ENCODE results near the gene CEP126. TPM values are rescaled to one million over a fixed set of nuclear protein-coding genes. Genes with fewer than 3 reads are reported as not detected.
A peak's percentile ranks its signal among the peaks of the same experiment; 100 is the strongest.

CEP126 gene
- total and polyA plus RNA-seq, 2 of the 13 experiments (the other 11 are each of a cell fraction or from before 2014, with no cell fraction given): 1.4 to 1.7 TPM

- TF ChIP-seq ZNF891 (CRISPR knock-in tag; IDR thresholded peaks at IDR 0.05) (0 out of 2 replicates have a peak, but pooled peaks have one; percentile 22), CEBPB (IDR thresholded peaks at IDR 0.05; ENCODE audit: borderline replicate concordance, low read depth, low read length) (peak; percentile 82), SOX5 (CRISPR knock-in tag; IDR thresholded peaks at IDR 0.05; ENCODE audit: borderline replicate concordance) (peak; percentile 94), HDAC2 (CRISPR knock-in tag; IDR thresholded peaks at IDR 0.05) (peak; percentile 94), FOXO1 (CRISPR knock-in tag; IDR thresholded peaks at IDR 0.05) (peak; percentile 89), GFI1 (CRISPR knock-in tag; IDR thresholded peaks at IDR 0.05; ENCODE audit: borderline replicate concordance) (peak; percentile 85), ZNF280D (CRISPR knock-in tag; IDR thresholded peaks at IDR 0.05) (peak; percentile 99), ZSCAN5A (CRISPR knock-in tag; IDR thresholded peaks at IDR 0.05; ENCODE audit: borderline replicate concordance) (peak; percentile 75; the same call in 1 of the 2 replicates), HHEX (CRISPR knock-in tag; IDR thresholded peaks at IDR 0.05) (peak; percentile 67), NCOA2 (CRISPR knock-in tag; IDR thresholded peaks at IDR 0.05) (peak; percentile 97), RXRA (CRISPR knock-in tag; IDR thresholded peaks at IDR 0.05) (peak; percentile 28; the same call in 1 of the 2 replicates), NFKBIZ (CRISPR knock-in tag; IDR thresholded peaks at IDR 0.05) (peak; percentile 75; the same call in 1 of the 2 replicates), THAP11 (CRISPR knock-in tag; IDR thresholded peaks at IDR 0.05) (peak; percentile 74)
- TF ChIP-seq, protein P1, sequence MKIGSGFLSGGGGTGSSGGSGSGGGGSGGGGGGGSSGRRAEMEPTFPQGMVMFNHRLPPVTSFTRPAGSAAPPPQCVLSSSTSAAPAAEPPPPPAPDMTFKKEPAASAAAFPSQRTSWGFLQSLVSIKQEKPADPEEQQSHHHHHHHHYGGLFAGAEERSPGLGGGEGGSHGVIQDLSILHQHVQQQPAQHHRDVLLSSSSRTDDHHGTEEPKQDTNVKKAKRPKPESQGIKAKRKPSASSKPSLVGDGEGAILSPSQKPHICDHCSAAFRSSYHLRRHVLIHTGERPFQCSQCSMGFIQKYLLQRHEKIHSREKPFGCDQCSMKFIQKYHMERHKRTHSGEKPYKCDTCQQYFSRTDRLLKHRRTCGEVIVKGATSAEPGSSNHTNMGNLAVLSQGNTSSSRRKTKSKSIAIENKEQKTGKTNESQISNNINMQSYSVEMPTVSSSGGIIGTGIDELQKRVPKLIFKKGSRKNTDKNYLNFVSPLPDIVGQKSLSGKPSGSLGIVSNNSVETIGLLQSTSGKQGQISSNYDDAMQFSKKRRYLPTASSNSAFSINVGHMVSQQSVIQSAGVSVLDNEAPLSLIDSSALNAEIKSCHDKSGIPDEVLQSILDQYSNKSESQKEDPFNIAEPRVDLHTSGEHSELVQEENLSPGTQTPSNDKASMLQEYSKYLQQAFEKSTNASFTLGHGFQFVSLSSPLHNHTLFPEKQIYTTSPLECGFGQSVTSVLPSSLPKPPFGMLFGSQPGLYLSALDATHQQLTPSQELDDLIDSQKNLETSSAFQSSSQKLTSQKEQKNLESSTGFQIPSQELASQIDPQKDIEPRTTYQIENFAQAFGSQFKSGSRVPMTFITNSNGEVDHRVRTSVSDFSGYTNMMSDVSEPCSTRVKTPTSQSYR (CRISPR knock-in tag; IDR thresholded peaks at IDR 0.05; ENCODE audit: borderline replicate concordance): peak; percentile 28; the same call in 1 of the 2 replicates
- TF ChIP-seq, protein P2, sequence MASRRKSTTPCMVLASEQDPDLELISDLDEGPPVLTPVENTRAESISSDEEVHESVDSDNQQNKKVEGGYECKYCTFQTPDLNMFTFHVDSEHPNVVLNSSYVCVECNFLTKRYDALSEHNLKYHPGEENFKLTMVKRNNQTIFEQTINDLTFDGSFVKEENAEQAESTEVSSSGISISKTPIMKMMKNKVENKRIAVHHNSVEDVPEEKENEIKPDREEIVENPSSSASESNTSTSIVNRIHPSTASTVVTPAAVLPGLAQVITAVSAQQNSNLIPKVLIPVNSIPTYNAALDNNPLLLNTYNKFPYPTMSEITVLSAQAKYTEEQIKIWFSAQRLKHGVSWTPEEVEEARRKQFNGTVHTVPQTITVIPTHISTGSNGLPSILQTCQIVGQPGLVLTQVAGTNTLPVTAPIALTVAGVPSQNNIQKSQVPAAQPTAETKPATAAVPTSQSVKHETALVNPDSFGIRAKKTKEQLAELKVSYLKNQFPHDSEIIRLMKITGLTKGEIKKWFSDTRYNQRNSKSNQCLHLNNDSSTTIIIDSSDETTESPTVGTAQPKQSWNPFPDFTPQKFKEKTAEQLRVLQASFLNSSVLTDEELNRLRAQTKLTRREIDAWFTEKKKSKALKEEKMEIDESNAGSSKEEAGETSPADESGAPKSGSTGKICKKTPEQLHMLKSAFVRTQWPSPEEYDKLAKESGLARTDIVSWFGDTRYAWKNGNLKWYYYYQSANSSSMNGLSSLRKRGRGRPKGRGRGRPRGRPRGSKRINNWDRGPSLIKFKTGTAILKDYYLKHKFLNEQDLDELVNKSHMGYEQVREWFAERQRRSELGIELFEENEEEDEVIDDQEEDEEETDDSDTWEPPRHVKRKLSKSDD (CRISPR knock-in tag; IDR thresholded peaks at IDR 0.05; ENCODE audit: low read depth): peak; percentile 22; the same call in 1 of the 2 replicates
- TF ChIP-seq, protein P3, sequence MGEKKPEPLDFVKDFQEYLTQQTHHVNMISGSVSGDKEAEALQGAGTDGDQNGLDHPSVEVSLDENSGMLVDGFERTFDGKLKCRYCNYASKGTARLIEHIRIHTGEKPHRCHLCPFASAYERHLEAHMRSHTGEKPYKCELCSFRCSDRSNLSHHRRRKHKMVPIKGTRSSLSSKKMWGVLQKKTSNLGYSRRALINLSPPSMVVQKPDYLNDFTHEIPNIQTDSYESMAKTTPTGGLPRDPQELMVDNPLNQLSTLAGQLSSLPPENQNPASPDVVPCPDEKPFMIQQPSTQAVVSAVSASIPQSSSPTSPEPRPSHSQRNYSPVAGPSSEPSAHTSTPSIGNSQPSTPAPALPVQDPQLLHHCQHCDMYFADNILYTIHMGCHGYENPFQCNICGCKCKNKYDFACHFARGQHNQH (CRISPR knock-in tag; IDR thresholded peaks at IDR 0.05): peak; percentile 69; the same call in 1 of the 2 replicates
- TF ChIP-seq, protein P4, sequence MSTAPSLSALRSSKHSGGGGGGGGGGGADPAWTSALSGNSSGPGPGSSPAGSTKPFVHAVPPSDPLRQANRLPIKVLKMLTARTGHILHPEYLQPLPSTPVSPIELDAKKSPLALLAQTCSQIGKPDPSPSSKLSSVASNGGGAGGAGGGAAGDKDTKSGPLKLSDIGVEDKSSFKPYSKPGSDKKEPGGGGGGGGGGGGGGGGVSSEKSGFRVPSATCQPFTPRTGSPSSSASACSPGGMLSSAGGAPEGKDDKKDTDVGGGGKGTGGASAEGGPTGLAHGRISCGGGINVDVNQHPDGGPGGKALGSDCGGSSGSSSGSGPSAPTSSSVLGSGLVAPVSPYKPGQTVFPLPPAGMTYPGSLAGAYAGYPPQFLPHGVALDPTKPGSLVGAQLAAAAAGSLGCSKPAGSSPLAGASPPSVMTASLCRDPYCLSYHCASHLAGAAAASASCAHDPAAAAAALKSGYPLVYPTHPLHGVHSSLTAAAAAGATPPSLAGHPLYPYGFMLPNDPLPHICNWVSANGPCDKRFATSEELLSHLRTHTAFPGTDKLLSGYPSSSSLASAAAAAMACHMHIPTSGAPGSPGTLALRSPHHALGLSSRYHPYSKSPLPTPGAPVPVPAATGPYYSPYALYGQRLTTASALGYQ (CRISPR knock-in tag; IDR thresholded peaks at IDR 0.05): peak; percentile 93
These were observed 79.3 kb downstream of the CEP126 start (continued) for GRCh38 chr11:101994052-101994469.

Measured in HepG2 (cell line).